Nephron (organoid): ENCODE measurements around the gene RAB3D.

Source experiments
- H3K27ac Mint-ChIP-seq, 3 experiments: 2 replicates each; pipeline ENCODE4 v1.8.0; 2020; ENCODE audit warnings: mixed read lengths in 3 of 3, mild to moderate bottlenecking in 2 of 3, moderate library complexity in 1 of 3
- H3K27me3 Mint-ChIP-seq: 2 replicates; pipeline ENCODE4 v1.8.0; 2021; ENCODE audit warnings: low read depth, mild to moderate bottlenecking, moderate library complexity, mixed read lengths
- H3K36me3 Mint-ChIP-seq: 2 replicates; pipeline ENCODE4 v1.8.0; 2020; ENCODE audit warnings: low read depth, mixed read lengths
- H3K4me1 Mint-ChIP-seq: 2 replicates; pipeline ENCODE4 v1.8.0; 2020; ENCODE audit warnings: mixed read lengths
- H3K4me3 Mint-ChIP-seq, 3 experiments: 2 replicates each; pipeline ENCODE4 v1.8.0; 2020; ENCODE audit warnings: mild to moderate bottlenecking in 3 of 3, mixed read lengths in 3 of 3, moderate library complexity in 2 of 3
- H3K9me3 Mint-ChIP-seq: 2 replicates; pipeline ENCODE4 v1.8.0; 2020; ENCODE audit warnings: mixed read lengths
- CTCF ChIP-seq, 3 experiments: fragments of 200-600 bp; sonication (generic); IDR thresholded peaks; one replicate each; pipeline ENCODE4 v1.5.0; 2021; ENCODE audit warnings: antibody characterized with exemption in 3 of 3; ENCODE audit not compliant: unreplicated experiment in 3 of 3

The RAB3D gene

DNA sequence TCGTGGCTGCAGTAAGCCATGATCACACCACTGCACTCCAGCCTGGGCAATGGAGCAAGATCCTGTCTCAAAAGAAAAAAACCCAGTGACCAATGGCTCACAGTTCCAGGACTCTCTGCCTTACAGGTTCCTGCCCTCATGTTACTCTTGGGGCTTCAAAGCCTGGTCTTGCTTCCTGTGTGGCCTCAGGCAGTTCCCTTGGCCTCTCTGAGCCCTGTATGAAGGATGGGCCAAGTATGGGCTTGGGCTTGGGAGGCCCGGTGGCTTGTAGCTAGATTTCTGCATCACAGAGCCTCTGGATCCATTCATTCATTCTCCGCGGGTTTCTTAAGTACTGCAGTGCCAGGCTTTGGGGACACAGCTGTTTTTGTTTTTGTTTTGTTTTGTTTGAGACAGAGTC lies 44.3 kb downstream of the RAB3D start:
- H3K4me1 Mint-ChIP-seq = peaks cover 12% of the 10 kb centered on the region
- H3K9me3 Mint-ChIP-seq = no peaks in the 10 kb centered on the region
- TF ChIP-seq CTCF (IDR thresholded peaks at IDR 0.05; ENCODE audit: unreplicated experiment in 3 of 3) = no peak
- peak overlapping the region in 1 of 3 experiments; percentile 97 for H3K27ac Mint-ChIP-seq
- H3K36me3 Mint-ChIP-seq = no peaks in the 10 kb centered on the region
- H3K4me3 Mint-ChIP-seq = no peak overlapping the region
- peaks cover 4% of the 10 kb centered on the region for H3K27me3 Mint-ChIP-seq

DNA sequence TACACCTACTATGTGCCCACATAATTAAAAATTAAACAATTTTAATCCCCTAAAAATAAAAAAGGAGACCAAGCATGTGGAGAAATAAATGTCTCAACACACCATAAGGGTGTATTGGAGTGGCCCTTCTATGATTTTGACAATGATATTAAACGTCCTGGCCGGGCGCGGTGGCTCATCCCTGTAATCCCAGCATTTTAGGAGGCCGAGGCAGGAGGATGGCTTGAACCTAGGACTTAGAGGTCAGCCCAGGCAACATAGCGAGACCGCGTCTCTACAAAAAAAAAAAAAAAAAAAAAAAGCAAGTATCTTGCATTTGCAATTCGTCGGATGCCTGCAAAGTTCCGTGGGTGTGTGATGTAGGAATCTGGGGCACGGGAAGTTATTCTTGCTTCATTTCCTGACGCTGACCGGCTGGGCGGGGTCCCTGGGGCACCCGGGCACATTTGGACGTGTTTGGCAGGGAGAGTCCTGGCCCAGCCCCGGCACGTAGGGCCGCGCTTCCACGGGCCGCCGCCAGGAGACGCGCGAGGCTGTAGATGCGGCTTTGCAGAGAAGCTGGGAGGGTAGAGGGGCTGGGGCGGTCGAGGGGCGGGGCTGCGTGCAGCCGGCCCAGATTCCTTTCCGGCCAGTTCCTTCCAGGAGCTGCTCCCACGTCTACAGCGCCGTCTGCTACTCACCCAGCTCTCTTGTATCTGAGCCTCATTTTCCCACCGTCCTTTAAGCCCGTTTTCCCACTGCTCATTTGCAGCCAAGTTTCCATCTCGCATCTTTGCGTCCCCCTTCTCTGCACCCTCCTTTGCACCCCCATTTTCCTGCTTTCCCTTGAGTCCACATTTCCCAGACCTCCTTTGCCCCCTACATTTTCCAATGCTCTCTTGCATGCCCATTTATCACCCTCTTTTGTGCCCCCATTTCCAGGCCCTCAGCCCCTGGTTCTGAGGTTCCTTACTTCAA lies 45.7 kb downstream of the RAB3D start:
- peak; percentile 99 for TF ChIP-seq CTCF (IDR thresholded peaks at IDR 0.05; ENCODE audit: unreplicated experiment in 3 of 3)
- H3K27me3 Mint-ChIP-seq = peaks cover 4% of the 10 kb centered on the region
- H3K4me1 Mint-ChIP-seq = peaks cover 16% of the 10 kb centered on the region
- H3K4me3 Mint-ChIP-seq = peak overlapping the region; percentile 64 to 80 (median 74)
- H3K36me3 Mint-ChIP-seq = no peaks in the 10 kb centered on the region
- H3K27ac Mint-ChIP-seq = peak overlapping the region; percentile 89 to 97 (median 95)
- H3K9me3 Mint-ChIP-seq = no peaks in the 10 kb centered on the region

- H3K27ac Mint-ChIP-seq = no peak overlapping the region
- TF ChIP-seq CTCF (IDR thresholded peaks at IDR 0.05; ENCODE audit: unreplicated experiment in 3 of 3) = no peak
Measured at GRCh38 chr19:11291991-11292390, 47.5 kb downstream of the RAB3D start.

GRCh38 chr19:11291415-11291814 lies 48.0 kb downstream of the RAB3D start:
- H3K4me3 Mint-ChIP-seq = no peak overlapping the region
- H3K9me3 Mint-ChIP-seq = no peaks in the 10 kb centered on the region
- TF ChIP-seq CTCF (IDR thresholded peaks at IDR 0.05; ENCODE audit: unreplicated experiment in 3 of 3) = no peak
- H3K36me3 Mint-ChIP-seq = no peaks in the 10 kb centered on the region
- H3K27me3 Mint-ChIP-seq = peaks cover 4% of the 10 kb centered on the region
- peaks cover 21% of the 10 kb centered on the region for H3K4me1 Mint-ChIP-seq
- H3K27ac Mint-ChIP-seq = no peak overlapping the region

More at GRCh38 chr19:11291991-11292390, 47.5 kb downstream of the RAB3D start:
- Mint-ChIP-seq H3K27me3 (peaks cover 4% of the 10 kb centered on the region), H3K4me1 (peaks cover 21% of the 10 kb centered on the region), H3K9me3 (no peaks in the 10 kb centered on the region), H3K36me3 (no peaks in the 10 kb centered on the region), H3K4me3 (no peak overlapping the region)

GRCh38 chr19:11290256-11290655 lies 49.2 kb downstream of the RAB3D start:
- no peak for TF ChIP-seq CTCF (IDR thresholded peaks at IDR 0.05; ENCODE audit: unreplicated experiment in 3 of 3)
- Mint-ChIP-seq H3K4me1 (peaks cover 17% of the 10 kb centered on the region), H3K27ac (no peak overlapping the region), H3K36me3 (no peaks in the 10 kb centered on the region), H3K9me3 (no peaks in the 10 kb centered on the region), H3K27me3 (peaks cover 4% of the 10 kb centered on the region), H3K4me3 (no peak overlapping the region)
